NCI-H146 treated with DMSO at 0.1 percent for 48 hours (cell line): Measurements from ENCODE around the gene SEZ6L.

Experiments
- DNase-seq: peaks from one replicate; lab custom pipeline; 2025; ENCODE audit not compliant: unreplicated experiment; lab: John Stamatoyannopoulos, UW

SEZ6L gene

DNA sequence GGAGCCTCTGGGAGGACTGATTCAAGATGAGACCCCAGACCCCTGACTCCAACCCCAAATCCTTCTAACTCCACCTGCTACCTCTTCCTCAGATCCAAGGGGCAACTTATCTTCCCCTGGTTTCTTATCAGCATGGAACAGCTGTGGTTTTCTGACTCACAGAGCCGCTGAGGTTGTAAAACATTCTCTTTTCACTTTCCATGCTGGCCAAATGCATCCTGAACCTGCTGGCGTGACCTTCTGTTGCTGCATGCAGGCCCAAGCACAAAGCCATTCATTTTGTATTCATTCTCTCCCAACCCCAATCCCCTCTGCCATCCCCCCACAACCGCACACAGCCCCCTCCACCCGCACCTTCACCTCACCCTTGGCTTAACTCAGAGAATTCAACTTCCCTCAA, 70.3 kb downstream of the SEZ6L start:
- DNase-seq: no peak

DNA sequence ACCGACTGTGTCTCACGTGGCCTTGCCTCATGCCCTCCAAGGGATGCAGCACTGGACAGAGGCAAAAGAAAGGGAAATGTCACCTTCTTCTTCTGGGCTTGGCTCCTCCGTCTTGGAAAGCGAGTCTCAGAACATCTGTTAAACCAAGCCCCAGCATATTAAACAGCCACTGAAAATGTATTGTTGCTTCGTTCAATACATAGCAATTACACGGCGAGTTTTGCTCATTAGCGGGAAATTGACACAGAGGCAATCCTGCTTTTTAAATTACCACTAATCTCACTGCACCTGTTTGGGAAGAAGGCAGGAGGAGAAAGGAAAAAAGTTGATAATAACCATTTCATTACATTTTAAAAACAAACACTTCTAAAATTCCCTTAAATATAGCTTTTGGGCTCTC, 72.1 kb downstream of the SEZ6L start:
- no peak for DNase-seq

DNA sequence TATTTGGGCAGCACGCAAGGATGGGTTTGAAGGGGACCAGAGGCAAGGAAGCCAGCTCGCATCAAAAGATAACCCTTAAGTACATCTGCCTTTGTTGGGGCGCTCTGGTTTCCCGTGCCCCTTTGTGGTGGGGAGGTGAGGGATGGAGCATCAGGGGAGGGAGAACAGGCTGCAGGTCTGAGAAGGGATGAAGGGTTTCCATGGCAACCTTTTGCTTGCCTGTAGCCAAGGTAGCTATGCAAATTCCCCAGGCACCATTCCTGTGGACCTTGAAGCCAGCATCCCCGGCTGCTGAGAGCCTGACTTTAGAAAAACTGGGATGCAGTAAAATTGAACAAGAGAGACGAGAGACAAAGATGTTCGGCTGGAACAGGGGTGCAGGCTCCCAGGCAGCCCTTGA, 75.7 kb downstream of the SEZ6L start:
- DNase-seq: no peak

DNA sequence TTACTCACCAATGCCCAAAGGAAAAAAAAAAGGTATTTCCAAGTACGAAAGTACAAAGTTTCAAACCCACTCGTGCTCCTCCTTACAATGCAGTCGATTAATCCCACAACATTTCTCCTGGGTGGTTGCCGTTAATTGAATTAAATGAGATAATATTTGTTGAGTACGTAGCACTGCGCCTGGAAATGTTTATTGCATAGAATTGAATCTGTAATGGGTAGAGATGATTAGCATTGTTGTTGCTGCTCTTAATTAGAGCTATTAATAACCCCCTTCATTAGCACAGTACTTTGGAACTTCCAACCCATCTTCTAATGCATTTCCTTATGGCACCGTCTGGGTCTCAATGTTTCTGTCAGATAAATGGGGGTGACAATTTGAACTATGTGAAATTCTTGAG, 77.3 kb downstream of the SEZ6L start:
- no peak for DNase-seq

DNA sequence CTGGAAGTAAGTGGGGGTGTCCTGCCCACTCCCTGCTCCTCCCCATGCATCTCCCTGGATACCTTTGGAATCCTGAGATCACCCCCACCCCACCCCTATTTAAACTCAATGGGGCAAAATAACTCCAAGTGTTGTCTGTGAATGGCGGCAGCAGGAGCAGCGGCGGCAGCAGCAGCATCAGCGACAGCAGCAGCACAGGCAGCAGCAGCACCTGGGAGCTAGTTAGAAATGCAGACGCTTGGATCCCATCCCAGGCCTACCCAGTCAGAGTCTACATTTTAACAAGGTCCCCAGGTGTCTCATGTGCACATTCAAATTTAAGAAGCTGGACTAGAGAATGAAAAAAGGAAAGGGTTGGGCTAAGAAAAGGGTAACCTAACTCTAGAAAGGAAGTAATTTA, 82.6 kb downstream of the SEZ6L start:
- no peak for DNase-seq

DNA sequence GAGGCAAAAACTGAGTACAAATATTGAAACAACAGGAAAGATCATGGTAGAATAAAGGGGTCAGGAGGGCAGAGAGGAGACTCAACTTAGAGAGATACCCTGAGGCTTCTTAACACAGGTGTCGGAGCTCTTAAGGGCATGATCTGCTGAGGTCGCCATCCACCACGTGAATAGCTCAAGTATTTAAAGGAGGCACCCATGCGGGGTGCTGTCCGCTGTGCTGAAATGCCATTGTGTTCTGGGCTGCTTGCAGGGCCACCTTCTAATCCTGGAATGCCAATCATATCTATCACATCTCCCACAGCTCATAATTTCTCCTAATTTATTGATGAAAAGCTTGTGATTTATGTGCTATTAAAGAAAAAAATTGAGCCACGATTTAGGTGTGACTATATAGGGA, 90.2 kb downstream of the SEZ6L start:
- no peak for DNase-seq

DNA sequence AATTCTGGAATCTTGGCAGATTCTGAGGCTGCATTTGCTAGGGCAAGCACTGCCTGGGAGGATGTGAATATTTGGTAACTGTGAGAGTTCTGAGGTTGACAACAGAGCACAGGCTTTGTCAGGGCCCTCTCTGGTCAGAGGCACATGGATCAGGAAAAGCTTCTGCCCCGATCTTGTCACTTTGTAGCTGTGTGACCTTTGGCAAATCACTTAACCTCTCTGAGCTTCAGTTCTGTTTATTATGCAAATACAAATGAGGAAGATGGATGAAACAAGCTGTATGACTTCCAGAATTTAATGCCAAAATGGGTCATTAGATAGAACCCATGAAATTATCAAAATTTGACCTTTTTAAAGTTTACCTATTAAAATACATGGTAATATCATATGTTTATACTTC, 94.9 kb downstream of the SEZ6L start:
- no peak for DNase-seq

DNA sequence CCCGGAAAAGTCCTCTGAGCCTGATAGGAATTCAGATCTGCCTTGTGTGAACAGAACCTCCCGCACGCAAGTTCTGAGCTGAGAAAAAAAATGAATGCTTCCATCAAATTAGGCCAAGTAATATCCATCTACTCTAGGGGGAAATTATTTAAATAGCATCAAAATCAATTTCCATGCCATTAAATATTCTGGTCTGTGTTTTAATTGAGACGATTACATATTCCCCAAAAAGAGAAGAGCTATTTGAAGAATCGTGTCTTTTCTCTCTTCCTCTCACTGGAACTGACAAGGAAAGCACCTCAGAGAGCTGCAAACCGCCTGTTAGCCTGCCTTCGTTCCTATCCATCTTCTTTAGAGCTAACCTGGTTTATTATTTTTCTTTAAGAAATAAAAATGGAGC, 96.0 kb downstream of the SEZ6L start:
- DNase-seq: no peak

DNA sequence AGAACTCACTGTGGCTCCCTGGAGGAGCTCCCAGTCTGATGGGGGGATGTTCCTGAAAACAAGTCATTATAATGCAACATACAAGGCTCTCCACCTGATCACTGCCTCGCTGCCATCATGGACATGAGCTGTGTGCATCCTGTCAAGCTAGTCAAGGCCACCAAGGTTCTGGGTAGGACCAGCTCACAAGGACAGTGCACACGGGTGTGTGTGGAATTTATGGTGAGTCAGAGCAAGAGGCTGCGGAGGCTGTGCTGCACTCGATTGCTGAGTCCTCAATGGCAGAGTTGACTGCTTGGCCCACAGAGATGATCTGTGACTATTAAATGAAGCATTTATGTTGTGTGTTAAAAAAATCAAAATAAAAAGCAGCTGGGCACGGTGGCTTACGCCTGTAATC, 96.6 kb downstream of the SEZ6L start:
- no peak for DNase-seq

DNA sequence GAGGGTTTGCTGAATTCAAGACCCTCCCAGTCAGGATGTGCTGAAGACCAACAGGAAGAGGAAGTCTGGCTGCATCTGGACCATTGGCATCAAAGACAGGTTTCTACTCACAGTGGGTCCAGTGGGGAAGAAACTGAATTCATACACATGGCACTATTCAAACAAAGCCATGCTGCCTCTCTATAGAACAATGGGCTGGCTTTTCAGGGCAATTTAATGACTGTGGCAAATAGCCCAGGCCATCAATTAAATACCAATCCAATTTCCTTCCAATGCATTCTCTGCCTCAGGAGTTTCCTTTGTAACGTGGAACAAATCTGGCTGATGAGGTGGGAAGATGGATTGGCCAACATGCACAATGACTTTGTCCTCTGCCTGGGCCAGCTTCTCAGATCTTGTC, 98.6 kb downstream of the SEZ6L start:
- peak; percentile 43 for DNase-seq

DNA sequence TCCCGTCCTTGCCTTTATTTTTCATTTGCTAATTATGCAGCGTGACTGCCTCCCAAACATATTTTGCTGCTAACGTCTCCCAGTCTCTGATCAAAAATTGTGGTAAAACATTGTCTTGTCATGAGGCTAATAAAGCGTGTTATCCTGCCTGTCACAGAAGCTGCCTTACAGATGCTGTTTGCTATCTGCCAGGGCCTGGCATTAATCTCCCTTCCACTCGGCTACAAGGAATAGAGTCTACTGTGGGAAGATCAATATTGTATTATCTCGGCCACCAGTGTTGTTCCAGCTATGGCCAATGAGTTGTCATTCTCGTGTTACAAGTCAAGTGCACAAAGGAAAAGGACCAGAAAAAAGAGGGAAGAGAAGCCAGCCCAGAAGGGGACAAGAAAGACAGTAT, 100.3 kb downstream of the SEZ6L start:
- no peak for DNase-seq

DNA sequence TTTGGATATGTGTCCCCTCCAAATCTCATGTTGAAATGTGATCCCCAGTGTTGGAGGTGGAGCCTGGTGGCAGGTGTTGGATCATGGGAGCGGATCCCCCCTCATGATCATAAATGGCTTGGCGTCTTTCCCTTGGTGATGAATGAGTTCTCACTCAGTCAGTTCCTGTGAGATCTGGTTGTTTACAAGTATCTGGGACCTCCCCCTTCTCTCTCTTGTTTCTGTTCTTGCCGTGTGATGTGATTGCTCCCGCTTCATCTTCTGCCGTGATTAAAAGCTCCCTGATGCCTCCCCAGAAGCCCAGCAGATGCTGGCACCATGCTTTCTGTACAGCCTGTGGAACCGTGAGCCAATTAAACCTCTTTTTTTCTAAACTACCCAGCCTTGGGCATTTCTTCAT, 102.2 kb downstream of the SEZ6L start:
- DNase-seq: no peak

DNA sequence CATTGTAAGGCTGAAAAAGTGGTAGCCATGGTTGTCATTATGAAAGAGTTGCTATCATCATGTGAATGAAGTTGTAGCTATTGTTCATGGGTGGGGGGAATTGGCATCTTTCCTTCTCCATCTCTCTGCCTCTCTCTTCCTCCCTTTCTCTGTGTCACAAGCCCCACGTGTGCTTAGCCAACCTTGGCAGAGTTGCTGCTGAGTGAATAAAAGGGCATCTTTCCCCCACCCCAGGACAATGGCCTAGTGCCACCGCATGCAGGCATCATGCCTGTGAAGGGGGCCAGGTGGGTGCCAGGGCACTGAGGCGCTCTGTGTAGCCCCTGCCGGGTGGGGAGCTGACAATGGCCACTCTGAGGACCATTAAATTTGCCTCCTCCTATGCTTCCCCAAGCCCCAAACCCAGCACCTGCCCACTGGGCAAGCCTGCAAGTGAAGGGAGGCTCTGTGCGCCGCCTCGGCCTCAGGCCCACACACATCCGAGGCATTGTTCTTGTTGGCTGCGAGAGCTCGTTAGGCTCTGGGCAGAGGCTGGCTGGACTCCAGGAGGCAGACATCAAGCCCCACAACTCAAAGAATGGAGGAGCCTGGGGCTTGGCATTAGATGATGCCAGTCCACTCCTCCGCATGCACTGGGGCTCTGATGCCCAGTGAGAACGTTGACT, 103.9 kb downstream of the SEZ6L start:
- no peak for DNase-seq

DNA sequence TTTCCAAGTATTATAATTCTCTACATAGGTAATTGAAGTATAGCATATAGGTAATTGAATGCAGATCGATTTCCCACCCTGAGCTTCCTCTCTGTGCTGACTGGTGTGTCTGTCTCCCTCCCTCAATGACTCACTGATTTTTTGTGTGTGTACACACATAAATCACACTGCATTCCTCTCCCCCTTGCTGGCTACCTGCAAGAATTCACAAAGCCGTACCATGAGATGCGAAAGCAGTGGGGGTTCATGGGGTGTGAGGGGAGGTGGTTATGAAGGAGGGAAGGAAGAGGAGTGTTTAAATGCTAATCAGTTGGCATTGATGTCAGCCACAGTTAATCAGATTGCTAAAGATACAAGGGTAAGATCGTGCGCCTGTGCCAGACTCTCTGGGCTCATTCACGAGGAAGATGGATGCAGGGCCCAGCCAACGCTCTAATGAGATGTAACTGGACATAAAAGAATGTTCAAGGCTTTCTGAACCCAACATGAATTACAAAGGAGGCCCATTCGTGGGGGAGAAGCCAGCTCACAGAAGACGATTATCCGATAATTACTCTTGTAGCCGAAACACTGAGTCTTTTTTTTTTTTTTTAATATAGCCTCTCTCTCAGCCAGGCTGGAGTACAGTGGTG, 107.4 kb downstream of the SEZ6L start:
- no peak for DNase-seq

DNA sequence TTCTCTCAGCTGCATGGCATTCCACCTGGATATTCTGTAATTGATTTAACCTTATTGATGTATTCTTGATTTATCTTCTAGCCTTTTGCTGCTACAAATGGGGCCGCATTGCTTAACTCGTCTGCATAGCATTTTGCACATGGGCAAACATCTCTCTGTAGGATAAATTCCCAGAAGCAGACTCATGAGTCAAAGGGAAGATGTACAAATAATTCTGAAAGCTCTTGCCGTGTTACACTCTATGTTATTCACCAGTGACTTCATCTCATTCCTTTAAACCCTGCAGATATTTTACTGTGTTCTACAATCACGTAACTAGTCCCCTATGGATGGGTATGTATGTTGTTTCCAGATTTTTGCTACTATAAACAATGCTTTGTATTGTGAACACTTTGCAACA, 112.7 kb downstream of the SEZ6L start:
- no peak for DNase-seq

DNA sequence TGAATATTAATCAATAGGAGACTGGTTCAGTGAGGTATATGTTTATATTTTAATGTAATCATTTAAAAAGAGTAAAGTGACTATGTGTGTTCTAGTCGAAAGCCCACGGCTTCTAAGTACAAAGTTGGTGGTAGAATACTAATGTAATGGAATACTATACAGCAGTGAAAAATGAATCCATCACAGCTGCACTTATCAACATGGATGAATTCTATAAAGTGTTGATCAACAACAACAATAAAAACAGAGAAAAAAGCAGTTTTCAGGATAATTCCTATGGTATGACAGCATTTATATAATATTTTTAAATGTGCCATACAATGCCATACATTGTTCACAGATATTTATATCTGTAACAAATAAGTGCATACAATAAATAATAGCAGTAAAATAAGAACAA, 114.1 kb downstream of the SEZ6L start:
- DNase-seq: no peak

DNA sequence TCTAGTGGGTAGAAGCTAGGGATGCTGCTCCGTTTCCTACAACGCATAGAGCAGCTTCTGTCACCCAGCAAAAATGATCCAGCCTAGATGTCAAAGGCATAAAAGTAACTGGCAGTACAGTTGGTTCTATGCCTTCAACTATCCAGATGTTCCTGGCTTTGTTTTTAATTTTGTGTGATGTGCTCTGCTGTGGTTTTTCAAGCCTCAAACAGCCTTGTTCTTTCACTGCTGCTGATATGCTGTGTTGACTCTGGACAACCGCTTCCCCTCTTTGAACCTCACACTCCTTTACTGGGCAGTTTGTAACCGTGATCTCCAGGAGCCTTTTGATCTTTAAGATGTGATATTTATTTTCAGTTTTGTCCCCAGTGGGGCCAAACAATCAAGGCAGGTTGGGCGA, 116.4 kb downstream of the SEZ6L start:
- DNase-seq: no peak

DNA sequence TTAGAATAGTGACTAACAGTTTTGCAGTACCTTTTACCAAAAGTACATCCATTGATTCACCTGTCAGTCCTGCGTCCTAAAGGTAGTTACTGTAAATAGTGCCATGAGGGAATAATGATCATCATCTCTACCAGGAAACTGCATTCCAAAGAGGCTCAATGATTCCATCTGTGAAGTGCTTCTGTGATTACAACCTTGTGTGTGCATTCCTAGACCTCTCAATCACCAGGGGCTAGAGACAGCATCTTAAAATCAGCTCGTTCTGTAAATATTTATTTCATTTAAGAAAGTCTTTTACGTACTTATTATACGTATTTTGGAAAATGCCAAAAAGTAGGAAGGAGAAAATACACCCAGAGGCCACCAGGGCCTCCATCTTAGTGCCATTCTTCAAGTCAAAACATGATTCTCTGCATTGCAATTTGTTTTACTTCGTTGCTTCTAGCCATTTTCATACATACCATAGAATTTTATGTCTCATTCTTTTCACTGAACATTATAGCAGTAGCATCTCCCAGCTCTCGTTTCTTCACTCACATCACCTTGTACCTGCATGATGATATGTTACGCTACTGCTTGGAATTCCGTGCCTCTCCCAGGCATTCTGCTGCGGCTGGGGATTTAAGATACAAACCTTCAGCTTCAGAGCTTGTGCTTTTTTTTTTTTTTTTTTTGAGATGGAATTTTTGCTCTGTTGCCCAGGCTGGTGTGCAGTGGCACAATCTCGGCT, 117.0 kb downstream of the SEZ6L start:
- DNase-seq: no peak

DNA sequence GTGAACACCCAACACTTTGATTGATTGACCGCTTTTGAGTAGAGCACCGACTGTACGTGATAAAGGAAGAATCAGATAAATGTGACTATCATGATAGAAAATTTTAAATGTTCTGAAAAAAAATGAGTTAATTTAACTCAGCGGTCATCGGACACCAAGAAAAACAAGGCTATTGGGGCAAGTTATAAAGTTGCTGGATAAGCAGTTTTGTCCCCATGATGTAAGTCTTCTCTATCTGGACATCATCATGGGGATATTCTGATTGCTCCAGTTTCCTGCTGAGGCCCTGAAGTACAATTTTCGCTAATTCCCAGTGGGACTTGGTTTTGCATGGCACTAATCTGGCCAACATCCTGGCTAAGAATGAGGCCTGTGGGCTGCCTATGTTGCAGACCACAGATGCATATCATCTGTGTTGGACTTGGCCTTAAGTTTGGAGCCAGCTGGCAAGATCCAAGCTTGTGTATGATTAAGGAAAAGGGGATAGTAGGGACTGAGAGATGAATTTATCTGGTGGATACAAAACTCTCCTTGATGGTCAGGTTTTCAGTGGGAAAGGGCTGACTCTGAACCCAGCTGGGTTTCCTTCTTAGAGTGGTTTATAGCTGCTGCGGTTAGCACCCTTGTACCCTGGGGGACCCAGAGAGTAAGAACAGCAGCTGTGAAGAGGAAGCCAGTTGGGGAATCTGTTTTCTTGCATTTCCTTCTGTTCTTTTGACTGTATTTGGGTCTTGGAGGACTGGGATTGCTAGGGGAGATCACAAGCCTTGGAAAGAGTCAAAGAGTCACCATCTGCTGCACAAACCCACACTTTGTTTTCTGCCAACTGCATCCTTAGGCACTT, 118.3 kb downstream of the SEZ6L start:
- no peak for DNase-seq

DNA sequence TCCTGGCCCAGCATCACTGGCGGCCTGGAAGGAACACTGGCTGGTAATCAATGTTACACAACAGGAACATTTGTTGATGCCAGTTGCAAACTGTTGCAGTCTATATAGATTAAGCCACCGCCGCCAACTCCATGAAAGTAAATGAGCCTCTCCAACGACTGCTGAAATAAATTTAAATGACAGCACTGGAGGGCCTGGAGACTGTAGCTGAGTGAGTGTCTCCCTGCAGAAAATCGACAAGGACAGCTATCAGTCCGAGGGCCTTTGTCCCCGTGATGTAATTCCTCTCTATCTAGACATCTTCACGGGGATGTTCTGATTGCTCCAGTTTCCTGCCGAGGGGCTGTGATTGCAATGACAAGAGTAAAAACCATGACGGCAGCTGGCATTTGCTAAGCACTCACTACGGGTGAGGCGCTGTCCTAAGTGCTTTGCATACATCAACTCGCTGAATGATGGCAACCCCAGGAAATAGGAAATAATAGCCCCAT, 120.4 kb downstream of the SEZ6L start:
- no peak for DNase-seq

DNA sequence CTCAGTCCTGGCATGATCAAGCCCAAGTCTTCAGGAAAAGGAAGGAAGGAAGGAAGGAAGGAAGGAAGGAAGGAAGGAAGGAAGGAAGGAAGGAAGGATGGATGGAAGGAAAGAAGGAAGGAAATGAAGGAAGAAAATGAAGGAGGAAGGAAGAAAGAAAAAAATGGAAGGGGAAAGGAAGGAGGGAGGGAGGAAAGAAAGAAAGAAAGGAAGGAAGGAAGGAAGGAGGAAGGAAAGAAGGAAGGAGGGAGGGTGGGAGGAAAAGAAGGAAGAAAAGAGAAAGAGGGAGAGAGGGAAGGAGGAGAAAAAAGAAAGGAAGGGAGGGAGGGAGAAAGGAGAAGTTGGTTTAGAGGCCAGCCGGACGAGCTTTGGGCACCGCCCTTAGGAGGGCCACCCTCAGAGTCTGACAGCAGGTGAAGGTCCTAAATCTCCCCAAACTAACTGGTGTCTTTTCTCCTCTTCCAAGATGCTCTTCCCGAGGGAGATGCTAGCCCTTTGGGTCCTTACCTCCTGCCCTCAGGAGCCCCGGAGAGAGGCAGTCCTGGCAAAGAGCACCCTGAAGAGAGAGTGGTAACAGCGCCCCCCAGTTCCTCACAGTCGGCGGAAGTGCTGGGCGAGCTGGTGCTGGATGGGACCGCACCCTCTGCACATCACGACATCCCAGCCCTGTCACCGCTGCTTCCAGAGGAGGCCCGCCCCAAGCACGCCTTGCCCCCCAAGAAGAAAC, 122.8 kb downstream of the SEZ6L start:
- no peak for DNase-seq
